Uterus (tissue), 4 donors: ENCODE data around the gene ARID2. TPM values are rescaled to one million over a fixed set of nuclear protein-coding genes. Genes with fewer than 3 reads are reported as not detected.

Source experiments
- DNase-seq, 2 donors: peaks; one replicate each; pipeline ENCODE4 v3.0.0-alpha.2; 2019 to 2020
- H3K27ac ChIP-seq, 2 donors: fragments of 200-600 bp; sonication (generic); 1 replicate in 1 of 2; 2 replicates in 1 of 2; pipeline ENCODE4 v1.5.1; 2016 to 2018
- H3K27me3 ChIP-seq, 2 donors: fragments of 200-600 bp; sonication (generic); one replicate each; pipeline ENCODE4 v1.5.1; 2018 to 2019; ENCODE audit warnings: control low read depth in 1 of 2
- H3K36me3 ChIP-seq, 2 donors: fragments of 200-600 bp; sonication (generic); one replicate each; pipeline ENCODE4 v1.5.1; 2019; ENCODE audit warnings: control low read depth in 1 of 2
- H3K4me1 ChIP-seq, 2 donors: fragments of 200-600 bp; sonication (generic); one replicate each; pipeline ENCODE4 v1.5.1; 2018 to 2019; ENCODE audit warnings: control low read depth in 1 of 2
- H3K4me3 ChIP-seq, 2 donors: fragments of 200-600 bp; sonication (generic); 1 replicate in 1 of 2; 2 replicates in 1 of 2; pipeline ENCODE4 v1.5.1; 2018 to 2019; ENCODE audit warnings: mild to moderate bottlenecking in 1 of 2
- H3K9me3 ChIP-seq, 2 donors: fragments of 200-600 bp; sonication (generic); one replicate each; pipeline ENCODE4 v1.5.1; 2019; ENCODE audit warnings: control low read depth in 1 of 2
- CTCF ChIP-seq, 4 experiments: fragments of 200-600 bp in 2 of 4; fragments of 450-650 bp in 2 of 4; sonication (generic) in 2 of 4; IDR thresholded peaks; one replicate each; pipeline ENCODE4 v1.5.1; 2016 to 2019; ENCODE audit warnings: antibody characterized with exemption in 4 of 4, mild to moderate bottlenecking in 2 of 4, moderate library complexity in 1 of 4
- POLR2A ChIP-seq, 2 donors: fragments of 450-650 bp; IDR thresholded peaks; one replicate each; pipeline ENCODE4 v1.6.1; 2016; ENCODE audit warnings: antibody characterized with exemption in 2 of 2, mild to moderate bottlenecking in 1 of 2, moderate library complexity in 1 of 2
- intact Hi-C: fragments of 100-400 bp; cut with DNase I; formaldehyde crosslinking; loops from one replicate; pipeline ENCODE4 v1.15.1; 2023; ENCODE audit warnings: low total_unique reads
- total RNA-seq, 4 donors: library from RNA; depleted of rRNA in 3 of 4; stranded (reverse); fragments of >200 nt in 3 of 4; gene quantifications; one replicate each; pipeline versions ENCODE4 v1.1.0 to v1.2.4, GENCODE V29; 2014 to 2023
- donor health status: DM: yes; HTN: yes; CAD: no.

The ARID2 gene
- total RNA-seq, 4 donors from 2014 or later, result 24.3 to 112 (median 56.8) TPM

- peak overlapping the region; percentile 99 to 100 for H3K27ac ChIP-seq
- H3K36me3 ChIP-seq, result no peaks in the 10 kb centered on the region
- TF ChIP-seq POLR2A (IDR thresholded peaks at IDR 0.05), result no peak
- TF ChIP-seq CTCF (IDR thresholded peaks at IDR 0.05), result no peak
- no peaks in the 10 kb centered on the region for H3K27me3 ChIP-seq
- no peaks in the 10 kb centered on the region for H3K9me3 ChIP-seq
- peaks cover 0 to 11% of the 10 kb centered on the region in 2 donors for H3K4me1 ChIP-seq
- peak; percentile 31 to 44 for DNase-seq
- peak overlapping the region; percentile 83 to 93 for H3K4me3 ChIP-seq
- intact Hi-C loops, result no loop called here
These were observed 1.1 kb downstream of the ARID2 start for GRCh38 chr12:45730348-45731189.

GRCh38 chr12:45731190-45731775 lies 1.8 kb downstream of the ARID2 start:
- Histone ChIP-seq H3K4me3 (peak overlapping the region; percentile 83 to 93), H3K4me1 (peaks cover 0 to 11% of the 10 kb centered on the region in 2 donors), H3K27me3 (no peaks in the 10 kb centered on the region), H3K36me3 (no peaks in the 10 kb centered on the region), H3K9me3 (no peaks in the 10 kb centered on the region), H3K27ac (peak overlapping the region; percentile 99 to 100)
- no peak for TF ChIP-seq POLR2A (IDR thresholded peaks at IDR 0.05)
- no peak for TF ChIP-seq CTCF (IDR thresholded peaks at IDR 0.05)
- DNase-seq, result no peak
- intact Hi-C loops, result no loop called here

DNA sequence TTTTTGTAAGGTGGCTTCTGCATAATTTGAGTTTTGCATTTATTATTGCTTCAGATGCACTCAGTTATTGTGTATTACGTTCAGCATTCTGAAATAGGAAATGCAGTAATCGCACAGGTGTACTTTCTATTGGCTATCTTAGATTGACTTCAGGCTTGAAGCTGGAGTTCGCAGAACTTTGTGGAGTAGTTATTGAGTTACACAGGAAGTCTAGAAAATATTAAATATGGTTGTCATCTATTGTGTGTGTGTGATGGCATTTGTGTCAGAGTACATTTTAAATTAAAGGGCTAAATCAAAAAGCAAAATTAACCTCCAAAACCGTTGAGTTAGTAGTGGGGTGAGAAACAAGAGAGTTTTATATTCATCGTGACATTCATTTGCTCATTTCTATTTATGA lies 2.7 kb downstream of the ARID2 start:
- no peaks in the 10 kb centered on the region for H3K27me3 ChIP-seq
- peaks cover 0 to 11% of the 10 kb centered on the region in 2 donors for H3K4me1 ChIP-seq
- intact Hi-C loops, result no loop called here
- H3K27ac ChIP-seq, result peak overlapping the region; percentile 99 to 100
- TF ChIP-seq CTCF (IDR thresholded peaks at IDR 0.05) (no peak), POLR2A (IDR thresholded peaks at IDR 0.05) (no peak)
- H3K4me3 ChIP-seq, result peak overlapping the region in 1 of 2 donors; percentile 83
- H3K9me3 ChIP-seq, result no peaks in the 10 kb centered on the region
- no peak for DNase-seq
- no peaks in the 10 kb centered on the region for H3K36me3 ChIP-seq

- peaks cover 0 to 11% of the 10 kb centered on the region in 2 donors for H3K4me1 ChIP-seq
These were observed 3.4 kb downstream of the ARID2 start for GRCh38 chr12:45732936-45733335.

More at GRCh38 chr12:45732936-45733335, 3.4 kb downstream of the ARID2 start:
- H3K4me3 ChIP-seq, result no peak overlapping the region
- no peaks in the 10 kb centered on the region for H3K27me3 ChIP-seq
- H3K9me3 ChIP-seq, result no peaks in the 10 kb centered on the region
- no peak for TF ChIP-seq POLR2A (IDR thresholded peaks at IDR 0.05)
- no peak for TF ChIP-seq CTCF (IDR thresholded peaks at IDR 0.05)
- no peak for DNase-seq
- H3K36me3 ChIP-seq, result no peaks in the 10 kb centered on the region
- H3K27ac ChIP-seq, result peak overlapping the region; percentile 99 to 100
- intact Hi-C loops, result no loop called here
